B cell (primary cell): ENCODE measurements around the gene PALM. TPM values are rescaled to one million over a fixed set of nuclear protein-coding genes. Genes with fewer than 3 reads are reported as not detected.

Experiments used
- ATAC-seq: fragments of 200-7000 bp; cut with Tn5 transposase; one replicate; pipeline ENCODE4 v1.10.0; 2021; ENCODE audit warnings: low read depth, mild to moderate bottlenecking, moderate number of reproducible peaks, moderate library complexity
- CTCF ChIA-PET: fragments of 350-600 bp; sonication (Branson Sonifier 250); formaldehyde crosslinking; loops from one replicate; lab custom pipeline; 2021; ENCODE audit warnings: antibody characterized with exemption, inconsistent platforms; lab: Charles Lee
- POLR2A ChIA-PET: fragments of 350-600 bp; sonication (Branson Sonifier 250); formaldehyde crosslinking; loops from one replicate; lab custom pipeline; 2021; ENCODE audit warnings: antibody characterized with exemption; lab: Charles Lee
- DNase-seq: peaks from one replicate; pipeline ENCODE4 v3.0.0; 2013
- H2AFZ ChIP-seq: 2 replicates; pipeline ENCODE4 v1.6.1; 2012; ENCODE audit warnings: mild to moderate bottlenecking, low read depth, low read length; ENCODE audit not compliant: insufficient read depth, poor library complexity, severe bottlenecking
- H3K27ac ChIP-seq, 2 donors: 1 replicate in 1 of 2; 2 replicates in 1 of 2; pipeline ENCODE4 v1.5.1; 2012 to 2013; ENCODE audit warnings: low read length in 2 of 2, mild to moderate bottlenecking in 2 of 2, moderate library complexity in 1 of 2
- H3K27me3 ChIP-seq, 4 experiments: fragments of 200-600 bp in 1 of 4; sonication (generic) in 1 of 4; replicated peaks in 1 of 4; 1 replicate in 2 of 4; 2 replicates in 2 of 4; pipeline versions ENCODE4 v1.6.1 to v1.7.0; 2013 to 2016; ENCODE audit warnings: low read length in 3 of 4, mild to moderate bottlenecking in 2 of 4, mixed read lengths in 1 of 4, moderate library complexity in 1 of 4; ENCODE audit not compliant: insufficient read depth in 4 of 4, control insufficient read depth in 3 of 4; ENCODE audit errors: control extremely low read depth in 1 of 4
- H3K36me3 ChIP-seq, 2 experiments: replicated peaks in 1 of 2; 1 replicate in 1 of 2; 2 replicates in 1 of 2; pipeline versions ENCODE4 v1.6.1 to v1.7.1; 2013; ENCODE audit warnings: low read length in 1 of 2; ENCODE audit not compliant: insufficient read depth in 2 of 2, control insufficient read depth in 1 of 2; ENCODE audit errors: control extremely low read depth in 1 of 2, extremely low read depth in 1 of 2
- H3K4me1 ChIP-seq, 2 donors: fragments of 200-600 bp in 1 of 2; sonication (generic) in 1 of 2; 1 replicate in 1 of 2; 2 replicates in 1 of 2; pipeline versions ENCODE4 v1.5.1 to v1.6.1; 2013 to 2017; ENCODE audit warnings: low read length in 2 of 2; ENCODE audit not compliant: control insufficient read depth in 2 of 2, insufficient read depth in 2 of 2
- H3K4me2 ChIP-seq: replicated peaks from 2 replicates; pipeline ENCODE3; 2012; ENCODE audit warnings: mild to moderate bottlenecking, low read depth, low read length; ENCODE audit not compliant: poor library complexity, severe bottlenecking
- H3K4me3 ChIP-seq, 5 experiments: fragments of 200-600 bp in 1 of 5; sonication (generic) in 1 of 5; 1 replicate in 3 of 5; 2 replicates in 2 of 5; pipeline versions ENCODE4 v1.5.1 to v1.7.0; 2011 to 2016; ENCODE audit warnings: low read length in 4 of 5, mild to moderate bottlenecking in 4 of 5, low read depth in 2 of 5, control low read depth in 1 of 5, moderate library complexity in 1 of 5; ENCODE audit not compliant: insufficient read depth in 1 of 5; ENCODE audit errors: control extremely low read depth in 1 of 5, extremely low read depth in 1 of 5
- H3K79me2 ChIP-seq: fragments of 200-600 bp; sonication (generic); one replicate; pipeline ENCODE4 v1.6.0; 2016; ENCODE audit warnings: low read length; ENCODE audit not compliant: control insufficient read depth, insufficient read depth
- H3K9ac ChIP-seq: fragments of 200-600 bp; sonication (generic); 2 replicates; pipeline ENCODE4 v1.6.1; 2017; ENCODE audit warnings: mild to moderate bottlenecking, low read length, moderate library complexity
- H3K9me3 ChIP-seq, 3 donors: one replicate each; pipeline versions ENCODE4 v1.6.1 to v1.7.1; 2013; ENCODE audit warnings: low read length in 2 of 3; ENCODE audit not compliant: control insufficient read depth in 2 of 3, insufficient read depth in 1 of 3; ENCODE audit errors: control extremely low read depth in 1 of 3
- H4K20me1 ChIP-seq: 2 replicates; pipeline ENCODE4 v1.6.0; 2012; ENCODE audit warnings: mild to moderate bottlenecking, low read length; ENCODE audit not compliant: insufficient read depth, control insufficient read depth, poor library complexity, severe bottlenecking
- H3K27ac Mint-ChIP-seq: one replicate; pipeline ENCODE4 v1.8.0; 2021; ENCODE audit warnings: mixed read lengths
- H3K27me3 Mint-ChIP-seq: one replicate; pipeline ENCODE4 v1.8.0; 2021; ENCODE audit warnings: mixed read lengths
- H3K4me1 Mint-ChIP-seq: one replicate; pipeline ENCODE4 v1.8.0; 2021; ENCODE audit warnings: mixed read lengths
- H3K4me3 Mint-ChIP-seq: one replicate; pipeline ENCODE4 v1.8.0; 2021; ENCODE audit warnings: mixed read lengths
- H3K9me3 Mint-ChIP-seq: one replicate; pipeline ENCODE4 v1.8.0; 2022; ENCODE audit warnings: mixed read lengths; ENCODE audit not compliant: insufficient read depth
- EZH2 ChIP-seq: IDR thresholded peaks from 2 replicates; pipeline ENCODE4 v1.6.1; 2012; ENCODE audit warnings: borderline replicate concordance, low read depth, mild to moderate bottlenecking, moderate library complexity, low read length; ENCODE audit not compliant: insufficient read depth, poor library complexity, severe bottlenecking
- WGBS: methylation state at CpG from one replicate; pipeline ENCODE4 v1.1.5; 2013; ENCODE audit warnings: missing lambda C conversion rate; ENCODE audit not compliant: insufficient coverage; 5-methylcytosine and 5-hydroxymethylcytosine counted together
- intact Hi-C: fragments of 100-400 bp; cut with micrococcal nuclease; formaldehyde crosslinking; loops from one replicate; pipeline ENCODE4 v1.10.0; 2022
- polyA plus RNA-seq: library from polyadenylated mRNA; depleted of rRNA; stranded (reverse); fragments of >200 nt; gene quantifications from 2 replicates; pipeline ENCODE4 v1.2.3, GENCODE V29; 2012
- total RNA-seq, 2 donors: library from RNA; stranded (reverse); fragments of 120-200 nt in 1 of 2; gene quantifications; 1 replicate in 1 of 2; 2 replicates in 1 of 2; pipeline versions ENCODE4 v1.2.3 to v1.2.4, GENCODE V29; 2013 to 2022
- TF ChIP-seq, protein P1 (sequence below): fragments of 200-600 bp; IDR thresholded peaks from one replicate; pipeline ENCODE4 v1.8.0; 2022; ENCODE audit warnings: antibody characterized with exemption, mild to moderate bottlenecking

PALM gene
- total and polyA plus RNA-seq, 2 donors (not counting 1 experiment from before 2014, with no cell fraction given), result 0.15 TPM; not detected in 1

DNA sequence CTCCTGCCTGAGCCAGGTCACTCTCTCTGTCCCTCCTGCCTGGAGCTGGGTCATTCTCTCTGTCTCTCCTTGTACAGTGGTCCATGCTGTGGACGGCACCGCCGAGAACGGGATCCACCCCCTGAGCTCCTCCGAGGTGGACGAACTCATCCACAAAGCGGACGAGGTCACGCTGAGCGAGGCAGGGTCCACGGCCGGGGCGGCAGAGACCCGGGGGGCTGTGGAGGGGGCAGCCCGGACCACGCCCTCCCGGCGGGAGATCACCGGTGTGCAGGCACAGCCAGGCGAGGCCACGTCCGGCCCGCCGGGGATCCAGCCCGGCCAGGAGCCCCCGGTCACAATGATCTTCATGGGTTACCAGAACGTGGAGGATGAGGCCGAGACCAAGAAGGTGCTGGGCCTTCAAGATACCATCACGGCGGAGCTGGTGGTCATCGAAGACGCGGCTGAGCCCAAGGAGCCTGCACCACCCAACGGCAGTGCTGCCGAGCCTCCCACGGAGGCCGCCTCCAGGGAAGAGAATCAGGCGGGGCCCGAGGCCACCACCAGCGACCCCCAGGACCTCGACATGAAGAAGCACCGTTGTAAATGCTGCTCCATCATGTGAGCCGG lies 37.6 kb downstream of the PALM start:
- no peaks in the 10 kb centered on the region for H4K20me1 ChIP-seq
- no peak overlapping the region for H3K27ac Mint-ChIP-seq
- WGBS, result 97% methylated on average over 40 of the region's 43 CpGs
- H3K9me3 Mint-ChIP-seq, result no peaks in the 10 kb centered on the region
- ChIA-PET CTCF (no interaction called here), POLR2A (no interaction called here)
- no peaks in the 10 kb centered on the region for H3K79me2 ChIP-seq
- H3K27ac ChIP-seq, result no peak overlapping the region
- no peak overlapping the region for H3K4me2 ChIP-seq
- peaks cover 0 to 2% (median 0%) of the 10 kb centered on the region in 4 experiments for H3K27me3 ChIP-seq
- DNase-seq, result no peak
- no peaks in the 10 kb centered on the region for H3K27me3 Mint-ChIP-seq
- H3K4me1 Mint-ChIP-seq, result no peaks in the 10 kb centered on the region
- H3K36me3 ChIP-seq, result no peaks in the 10 kb centered on the region
- intact Hi-C loops, result no loop called here
- no peak overlapping the region for H3K4me3 ChIP-seq
- H3K4me1 ChIP-seq, result no peaks in the 10 kb centered on the region
- peaks cover 0 to 62% (median 7%) of the 10 kb centered on the region in 3 donors for H3K9me3 ChIP-seq
- H2AFZ ChIP-seq, result no peak overlapping the region
- no peak overlapping the region for H3K4me3 Mint-ChIP-seq
- H3K9ac ChIP-seq, result no peak overlapping the region
- TF ChIP-seq, protein P1, sequence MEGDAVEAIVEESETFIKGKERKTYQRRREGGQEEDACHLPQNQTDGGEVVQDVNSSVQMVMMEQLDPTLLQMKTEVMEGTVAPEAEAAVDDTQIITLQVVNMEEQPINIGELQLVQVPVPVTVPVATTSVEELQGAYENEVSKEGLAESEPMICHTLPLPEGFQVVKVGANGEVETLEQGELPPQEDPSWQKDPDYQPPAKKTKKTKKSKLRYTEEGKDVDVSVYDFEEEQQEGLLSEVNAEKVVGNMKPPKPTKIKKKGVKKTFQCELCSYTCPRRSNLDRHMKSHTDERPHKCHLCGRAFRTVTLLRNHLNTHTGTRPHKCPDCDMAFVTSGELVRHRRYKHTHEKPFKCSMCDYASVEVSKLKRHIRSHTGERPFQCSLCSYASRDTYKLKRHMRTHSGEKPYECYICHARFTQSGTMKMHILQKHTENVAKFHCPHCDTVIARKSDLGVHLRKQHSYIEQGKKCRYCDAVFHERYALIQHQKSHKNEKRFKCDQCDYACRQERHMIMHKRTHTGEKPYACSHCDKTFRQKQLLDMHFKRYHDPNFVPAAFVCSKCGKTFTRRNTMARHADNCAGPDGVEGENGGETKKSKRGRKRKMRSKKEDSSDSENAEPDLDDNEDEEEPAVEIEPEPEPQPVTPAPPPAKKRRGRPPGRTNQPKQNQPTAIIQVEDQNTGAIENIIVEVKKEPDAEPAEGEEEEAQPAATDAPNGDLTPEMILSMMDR, result no peak
- no peak for TF ChIP-seq EZH2
- no peak for ATAC-seq

DNA sequence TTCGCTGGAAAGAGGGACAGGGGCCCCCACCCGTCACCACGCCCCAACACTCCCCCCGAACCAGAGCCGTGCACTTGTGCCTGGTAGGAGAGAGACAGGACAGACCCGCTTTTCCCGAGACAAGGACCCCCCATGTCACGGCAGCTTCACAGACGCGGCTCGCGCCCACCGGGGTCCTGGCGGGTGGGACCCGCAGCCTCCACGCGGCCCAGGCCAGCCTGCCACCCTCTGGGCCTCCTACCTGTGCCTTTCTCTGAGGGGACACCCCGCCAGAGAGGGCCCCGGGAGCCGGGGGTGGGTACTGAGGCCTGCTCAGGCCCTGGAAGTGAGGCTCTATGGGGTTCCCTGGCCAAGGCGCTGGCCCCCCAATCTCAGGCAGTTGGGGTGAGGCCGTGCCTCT lies 38.2 kb downstream of the PALM start:
- TF ChIP-seq EZH2, result no peak
- TF ChIP-seq, protein P1, result no peak
- H3K4me3 Mint-ChIP-seq, result no peak overlapping the region

More for the DNA sequence above, 38.2 kb downstream of the PALM start:
- Histone ChIP-seq H3K9me3 (peaks cover 0 to 57% (median 7%) of the 10 kb centered on the region in 3 donors), H3K27me3 (peaks cover 0 to 4% (median 0%) of the 10 kb centered on the region in 4 experiments), H3K36me3 (no peaks in the 10 kb centered on the region), H3K4me2 (no peak overlapping the region), H3K4me1 (no peaks in the 10 kb centered on the region), H2AFZ (no peak overlapping the region), H3K27ac (no peak overlapping the region), H3K9ac (no peak overlapping the region), H4K20me1 (no peaks in the 10 kb centered on the region), H3K4me3 (no peak overlapping the region), H3K79me2 (no peaks in the 10 kb centered on the region)
- no peak for DNase-seq
- H3K9me3 Mint-ChIP-seq, result no peaks in the 10 kb centered on the region
- 97% methylated on average over 22 of the region's 22 CpGs for WGBS
- ChIA-PET CTCF (no interaction called here), POLR2A (no interaction called here)
- no peak overlapping the region for H3K27ac Mint-ChIP-seq
- no peaks in the 10 kb centered on the region for H3K4me1 Mint-ChIP-seq
- H3K27me3 Mint-ChIP-seq, result no peaks in the 10 kb centered on the region
- no peak for ATAC-seq
- intact Hi-C loops, result no loop called here
